A549 treated with GW870086 at 1 μM for 4 hours (cell line): Measurements from ENCODE around the gene MGAT1. TPM values are rescaled to one million over a fixed set of nuclear protein-coding genes. Genes with fewer than 3 reads are reported as not detected.

Experiments used
- total RNA-seq: library from RNA; stranded (reverse); fragments of 200-300 nt; extraction: Qiagen RNA extraction; gene quantifications from 5 replicates; pipeline ENCODE4 v1.2.3, GENCODE V29; 2022; ENCODE audit warnings: low read depth

MGAT1 gene
- total RNA-seq: 74.1 to 88.0 TPM (median 82.7 TPM) in 5 replicates

GRCh38 chr5:180802325-180803180 lies at the start of gene MGAT1:
MGAT1 (minus strand) TSS chr5:180802806; CDS start chr5:180792971, 9,835 bp downstream.

GRCh38 chr5:180739958-180740357 lies 62.6 kb downstream of the MGAT1 start, which contains the start of gene OR2Y1:
OR2Y1 (minus strand) TSS chr5:180740058; CDS start chr5:180740058, 0 bp downstream.

Other genes starting within 250 kb of the MGAT1 start
- not detected in 5 replicates for gene SCGB3A1, start 211.3 kb downstream of the MGAT1 start, total RNA-seq
- 3.0 to 5.3 TPM (median 3.6 TPM) in 5 replicates for gene FLT4, start 153.2 kb downstream of the MGAT1 start, total RNA-seq
- not detected in 5 replicates for gene OR2Y1, start 62.7 kb downstream of the MGAT1 start, total RNA-seq
- gene ZFP62, start 58.5 kb upstream of the MGAT1 start, total RNA-seq: 5.6 to 10.6 TPM (median 8.6 TPM) in 5 replicates
- gene BTNL8, start 96.4 kb upstream of the MGAT1 start, total RNA-seq: not detected in 5 replicates
- gene BTNL3, start 186.0 kb upstream of the MGAT1 start, total RNA-seq: not detected in 5 replicates
- gene BTNL9, start 237.5 kb upstream of the MGAT1 start, total RNA-seq: 0.19 to 1.0 TPM (median 0.72 TPM) in 5 replicates